LHCN-M2 (cell line): ENCODE data around the gene DHX16. TPM values are rescaled to one million over a fixed set of nuclear protein-coding genes. Genes with fewer than 3 reads are reported as not detected.
A peak's percentile ranks its signal among the peaks of the same experiment; 100 is the strongest.

Experiments used
- DNase-seq: peaks from one replicate; pipeline ENCODE4 v3.0.0-alpha.2; 2012; ENCODE audit warnings: low read depth
- total RNA-seq: library from RNA; depleted of rRNA; stranded (reverse); fragments of >200 nt; gene quantifications from 2 replicates; pipeline ENCODE4 v1.2.3, GENCODE V29; 2014

The DHX16 gene
- total RNA-seq, 1 experiment from 2014 or later: 36.1 TPM

GRCh38 chr6:30696432-30696831, 23.6 kb upstream of the DHX16 start:
- DNase-seq: no peak

- no peak for DNase-seq
Measured at GRCh38 chr6:30691208-30691847, 18.5 kb upstream of the DHX16 start.

GRCh38 chr6:30690403-30691207, 17.8 kb upstream of the DHX16 start, which contains the start of gene NRM:
Gene NRM, minus strand, starts transcription at chr6:30690984. Its CDS starts 10 bp downstream, at chr6:30690974.
- peak; percentile 89 for DNase-seq

- no peak for DNase-seq
Measured at GRCh38 chr6:30689985-30690384, 17.2 kb upstream of the DHX16 start.

GRCh38 chr6:30689022-30689865, 16.4 kb upstream of the DHX16 start:
- DNase-seq: no peak

- no peak for DNase-seq
Measured at GRCh38 chr6:30688569-30688968, 15.8 kb upstream of the DHX16 start.

GRCh38 chr6:30687659-30688431, 15.0 kb upstream of the DHX16 start:
- DNase-seq: peak; percentile 70

GRCh38 chr6:30686908-30687658, 14.3 kb upstream of the DHX16 start:
- peak; percentile 100 for DNase-seq

GRCh38 chr6:30686009-30686907, 13.5 kb upstream of the DHX16 start, which contains the start of gene PPP1R18:
Gene PPP1R18, minus strand, starts transcription at chr6:30686645. Its CDS starts 627 bp downstream, at chr6:30686018.
- peak; percentile 70 for DNase-seq

- peak; percentile 42 for DNase-seq
Measured at GRCh38 chr6:30685157-30686008, 12.6 kb upstream of the DHX16 start.

- no peak for DNase-seq
Measured at GRCh38 chr6:30684386-30685156, 11.8 kb upstream of the DHX16 start.

- DNase-seq: no peak
Measured at GRCh38 chr6:30683980-30684338, 11.2 kb upstream of the DHX16 start.

- no peak for DNase-seq
Measured at GRCh38 chr6:30683183-30683979, 10.6 kb upstream of the DHX16 start.

- peak; percentile 81 for DNase-seq
Measured at GRCh38 chr6:30682143-30683117, 9.6 kb upstream of the DHX16 start.

GRCh38 chr6:30681766-30682142, 8.9 kb upstream of the DHX16 start:
- no peak for DNase-seq
